Measurements from ENCODE around the gene FANCB. TPM values are rescaled to one million over a fixed set of nuclear protein-coding genes. Genes with fewer than 3 reads are reported as not detected.

FANCB gene
- polyA plus RNA-seq (ENCODE audit: insufficient read length in 10 of 10) = 1 to 10 TPM; 1.5 to 3.6 (median 2.0) TPM
- long read RNA-seq, donor 1 = 0 reads
- long read RNA-seq, donor 2 = 0 reads
- long read RNA-seq, donor 3 = 0 reads
- long read RNA-seq, donor 4 = 0 reads
- long read RNA-seq, donor 5, partial matches to known transcripts = 9 of 9 reads
- long read RNA-seq, donor 5, other reads (novel, unspliced or antisense) = 0 of 9 reads
- long read RNA-seq, donor 6 = 0 reads
- long read RNA-seq, donor 7 = 0 reads
- long read RNA-seq, donor 8 = 0 reads
- long read RNA-seq, donor 9 = 0 reads

DNA sequence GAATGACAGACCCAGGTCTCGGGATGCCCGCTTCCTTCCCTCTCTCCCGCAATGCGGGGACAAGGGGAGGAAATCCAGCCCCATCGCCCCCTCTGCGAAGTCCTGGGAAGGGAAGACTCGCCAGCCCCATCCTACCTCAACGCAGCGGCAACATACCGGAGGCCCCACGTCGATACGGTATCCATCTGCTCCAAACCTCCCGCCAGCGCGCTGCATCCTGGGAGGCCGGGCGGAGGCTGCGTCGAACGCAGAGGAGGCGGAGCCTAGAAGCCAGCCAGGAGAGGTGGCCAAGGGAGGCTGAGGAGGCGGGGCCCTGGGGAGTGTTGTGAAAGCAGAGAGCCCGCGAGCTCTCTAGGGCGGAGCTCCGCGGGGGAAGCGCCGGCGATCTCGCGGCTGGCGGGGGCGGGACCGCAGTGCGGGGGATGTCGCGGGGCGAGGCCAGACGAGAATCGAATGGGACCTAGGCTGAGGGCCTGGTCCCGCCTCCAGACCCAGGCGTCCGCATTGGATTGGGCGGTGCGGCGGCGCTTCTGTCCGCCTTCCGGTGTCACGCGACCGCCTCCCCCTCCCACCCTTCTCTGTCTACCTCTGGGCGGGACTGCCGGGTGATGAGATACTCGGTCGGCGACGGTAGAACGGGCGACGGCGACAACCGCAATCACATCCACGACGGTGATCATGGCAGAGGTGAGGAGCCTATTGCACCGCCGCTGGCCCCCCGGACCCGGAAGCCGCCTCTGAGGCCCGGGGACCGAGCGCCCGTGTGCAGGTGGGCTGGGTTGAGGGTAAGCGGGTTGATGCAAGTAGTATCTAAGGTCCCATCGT is at the start of gene FANCB, which contains the start of gene MOSPD2:
Gene FANCB, minus strand, starts transcription at position 219 of the 825 bp plus-strand sequence. CDS start 7,559 bp downstream, outside the sequence.
Gene MOSPD2, plus strand, starts transcription at position 571 of the 825 bp plus-strand sequence. Its CDS starts 108 bp downstream, at position 679.
- peak; percentile 93 to 97 (median 93) for DNase-seq

GRCh38 chrX:14922437-14922836 is 49.6 kb upstream of the FANCB start:
- DNase-seq = peak in 1 of 3 donors; percentile 41

- DNase-seq = no peak
Measured at GRCh38 chrX:14920196-14920595, 47.3 kb upstream of the FANCB start.

DNA sequence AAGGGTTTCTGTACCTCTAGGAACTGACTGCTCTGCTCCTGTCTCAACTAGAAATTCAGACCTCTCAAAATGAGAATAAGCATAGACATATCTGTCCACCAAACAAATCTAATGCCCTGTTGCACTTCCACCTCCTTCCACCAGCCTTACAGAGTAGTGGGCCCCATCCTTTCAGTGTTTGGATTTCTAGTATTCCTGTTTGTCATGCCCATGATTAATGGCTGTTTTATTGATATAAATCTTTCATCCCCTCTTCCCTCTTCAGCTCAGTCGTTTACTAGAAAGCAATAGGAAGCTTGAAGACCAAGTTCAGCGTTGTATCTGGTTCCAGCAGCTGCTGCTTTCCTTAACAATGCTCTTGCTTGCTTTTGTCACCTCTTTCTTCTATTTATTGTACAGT is 46.5 kb upstream of the FANCB start:
- DNase-seq = no peak

GRCh38 chrX:14916017-14916674 is 43.3 kb upstream of the FANCB start:
- DNase-seq = peak in 1 of 3 donors; percentile 36

- no peak for DNase-seq
Measured at GRCh38 chrX:14915596-14915995, 42.7 kb upstream of the FANCB start.

- DNase-seq = no peak
Measured at GRCh38 chrX:14913241-14913640, 40.4 kb upstream of the FANCB start.

GRCh38 chrX:14903891-14904290 is 31.0 kb upstream of the FANCB start:
- no peak for DNase-seq

DNA sequence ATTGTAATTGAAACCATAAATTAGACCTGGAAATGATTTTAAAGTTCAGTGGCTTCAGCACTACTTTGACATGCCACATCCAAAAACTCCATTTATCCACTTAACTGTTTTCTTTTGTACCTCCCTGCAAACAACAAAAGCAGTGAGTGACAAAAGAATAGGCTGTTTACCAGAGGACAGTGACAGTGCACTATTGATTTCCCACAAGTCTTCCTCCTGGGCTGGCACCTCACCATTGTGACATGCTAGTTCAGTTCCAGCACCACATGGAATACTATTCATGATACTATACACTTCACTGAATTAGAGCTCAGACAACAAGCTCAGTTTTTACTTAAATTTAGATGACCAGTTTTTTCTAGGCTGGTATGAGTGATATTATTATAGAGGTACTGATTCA is 29.7 kb upstream of the FANCB start:
- DNase-seq = no peak

GRCh38 chrX:14899607-14900006 is 26.7 kb upstream of the FANCB start:
- no peak for DNase-seq

DNA sequence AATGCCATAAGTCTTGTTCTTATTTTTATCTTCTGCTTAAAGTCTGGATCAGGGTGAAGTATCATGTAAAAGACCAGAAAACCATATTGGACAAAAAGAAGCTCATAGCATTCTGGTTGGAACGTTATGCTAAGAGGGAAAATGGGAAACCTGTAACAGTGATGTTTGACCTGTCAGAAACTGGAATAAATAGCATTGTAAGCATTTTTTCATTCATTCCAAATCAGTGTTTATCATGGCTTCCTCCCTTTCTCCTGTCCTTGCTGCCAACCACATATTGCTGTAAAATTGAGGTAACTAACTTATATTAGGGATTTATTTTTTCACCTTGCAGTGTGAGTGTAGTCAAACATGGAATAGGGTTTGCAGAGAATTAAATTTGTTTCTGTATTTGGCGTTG is 24.2 kb upstream of the FANCB start:
- no peak for DNase-seq

- DNase-seq = no peak
Measured at GRCh38 chrX:14896273-14896672, 23.4 kb upstream of the FANCB start.

- DNase-seq = no peak
Measured at GRCh38 chrX:14886252-14886651, 13.4 kb upstream of the FANCB start.

- DNase-seq = no peak
Measured at GRCh38 chrX:14884714-14885113, 11.8 kb upstream of the FANCB start.

DNA sequence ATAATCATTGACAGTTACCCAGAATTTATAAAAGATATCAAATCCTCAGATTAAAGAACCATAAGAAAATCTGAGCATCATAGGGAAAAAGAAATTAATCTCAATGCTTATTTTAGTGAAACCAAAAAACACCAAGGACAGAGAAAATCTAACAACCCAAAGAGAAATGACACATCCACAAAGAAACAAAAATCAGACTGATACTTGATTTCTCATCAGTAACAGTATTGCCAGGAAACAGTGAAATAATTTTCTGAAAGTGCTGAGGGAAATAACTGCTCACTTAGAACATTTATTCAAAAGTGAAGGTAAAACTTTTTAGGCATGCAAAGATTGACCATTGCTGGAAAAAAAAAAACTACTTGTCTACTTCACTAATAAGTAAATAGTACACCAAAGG is 11.0 kb upstream of the FANCB start:
- no peak for DNase-seq

- DNase-seq = no peak
Measured at GRCh38 chrX:14875624-14876023, 2.8 kb upstream of the FANCB start.

DNA sequence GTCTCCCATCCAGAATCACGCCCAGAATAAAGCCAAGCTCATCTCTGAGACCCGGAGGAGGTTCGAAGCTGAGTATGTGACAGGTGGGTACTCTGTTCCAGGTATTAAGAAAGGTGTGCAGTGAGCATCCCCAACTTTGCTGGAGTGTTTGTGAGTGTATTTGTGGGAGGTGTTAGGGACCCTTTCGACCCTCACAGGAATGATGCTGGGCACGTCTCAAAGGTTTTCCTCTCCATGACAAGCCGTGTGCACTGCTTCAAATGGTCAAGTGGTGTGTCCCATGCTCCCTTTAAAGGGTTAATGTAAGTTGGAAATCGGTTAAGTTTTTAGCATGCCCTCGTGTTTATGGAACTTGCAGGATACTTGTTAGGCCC is 794 bp upstream of the FANCB start:
- DNase-seq = peak in 1 of 3 donors; percentile 1

- DNase-seq = peak in 1 of 3 donors; percentile 7
Measured at GRCh38 chrX:14872355-14872754, 514 bp downstream of the FANCB start.

DNA sequence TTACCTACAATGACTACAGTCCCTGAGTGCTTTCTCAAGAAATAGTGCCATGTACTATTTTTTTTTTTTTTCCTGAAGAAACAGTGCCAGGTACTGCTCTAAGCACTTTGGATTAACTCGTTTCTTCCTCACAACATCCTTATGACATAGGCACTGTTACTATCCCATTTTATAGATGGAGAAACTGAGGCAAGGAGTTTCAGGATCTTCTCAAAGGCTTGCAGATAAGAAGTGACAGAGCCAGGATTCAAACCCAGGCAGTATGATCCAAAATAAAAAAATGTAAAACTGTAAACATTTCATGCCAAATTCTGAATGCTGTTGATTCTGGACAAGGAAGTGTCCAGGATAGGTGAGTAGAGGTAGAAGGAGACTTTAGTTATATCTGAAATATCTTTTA is 1.1 kb downstream of the FANCB start:
- no peak for DNase-seq

- no peak for DNase-seq
Measured at GRCh38 chrX:14865201-14865600, 7.7 kb downstream of the FANCB start.

DNA sequence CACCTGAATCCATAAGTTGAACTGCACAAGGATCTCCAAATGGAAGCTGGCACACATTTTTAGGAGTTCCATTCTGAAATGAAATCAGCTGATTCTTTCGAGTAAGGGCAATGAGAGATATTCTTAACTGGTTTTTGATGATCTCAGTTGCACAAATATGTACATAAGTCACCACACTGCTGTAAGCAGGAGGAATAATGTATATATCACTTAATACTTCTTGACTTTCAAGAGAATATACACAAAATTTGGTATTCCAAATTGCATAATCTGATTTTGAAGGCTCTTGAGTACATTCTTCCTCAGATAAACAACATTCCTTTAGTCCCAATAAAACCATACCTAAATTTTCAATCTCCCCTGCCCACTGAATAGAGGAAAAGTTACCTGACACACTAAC is 8.2 kb downstream of the FANCB start:
- peak in 1 of 3 donors; percentile 16 for DNase-seq

DNA sequence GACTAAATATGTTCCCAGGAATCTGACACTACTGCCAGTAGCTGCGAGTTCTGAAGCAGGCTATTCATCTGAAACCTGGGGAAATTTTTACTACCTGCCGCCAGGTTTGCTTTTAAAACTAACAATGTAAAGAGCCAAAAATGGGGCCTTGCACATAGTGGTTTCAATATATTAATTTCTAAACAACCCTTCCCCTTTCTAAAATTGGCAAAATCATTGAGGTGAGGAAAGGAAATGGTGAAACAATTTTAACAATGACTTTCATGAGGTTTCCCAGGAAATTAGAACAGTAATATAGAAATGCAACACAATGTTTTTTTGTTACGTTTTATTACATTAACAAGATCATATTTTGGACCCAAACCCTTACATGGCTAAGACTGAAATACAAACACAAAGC is 21.3 kb downstream of the FANCB start:
- no peak for DNase-seq

DNA sequence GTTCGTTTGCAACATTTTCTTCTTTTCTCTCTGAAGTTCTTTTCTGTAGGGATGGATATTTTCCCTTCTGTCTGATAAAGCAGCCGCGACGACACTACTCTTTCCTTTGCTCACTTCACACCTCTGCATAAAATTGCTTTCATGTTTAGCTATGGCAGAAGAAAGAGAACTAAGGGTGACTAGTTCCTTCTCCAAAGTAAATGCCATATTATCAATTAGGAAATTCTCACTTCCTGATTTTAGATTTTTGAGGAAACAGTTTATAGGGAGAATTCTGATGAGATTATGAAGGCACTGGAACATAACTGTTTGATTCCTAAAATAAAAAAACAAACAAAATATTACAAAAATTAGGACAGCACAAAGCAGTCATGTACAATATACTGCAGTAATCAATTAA is 29.2 kb downstream of the FANCB start:
- DNase-seq = no peak
